Neural crest cell (in vitro differentiated cells): ENCODE data around the gene MISP3. TPM values are rescaled to one million over a fixed set of nuclear protein-coding genes. Genes with fewer than 3 reads are reported as not detected.
"Not testable (repeated sequence)": the region's sequence is repeated elsewhere in the genome, so short reads cannot be mapped to it uniquely, and the experiment has no call there.

Experiments used
- DNase-seq: peaks from one replicate; pipeline ENCODE4 v3.0.0; 2021; ENCODE audit warnings: low read depth, mixed read lengths, low spot score
- H3K27ac Mint-ChIP-seq: one replicate; pipeline ENCODE4 v1.8.0; 2021; ENCODE audit warnings: mild to moderate bottlenecking, mixed read lengths; ENCODE audit not compliant: unreplicated experiment
- H3K27me3 Mint-ChIP-seq: 2 replicates; pipeline ENCODE4 v1.8.0; 2021; ENCODE audit warnings: low read depth, mild to moderate bottlenecking, mixed read lengths
- H3K36me3 Mint-ChIP-seq: 2 replicates; pipeline ENCODE4 v1.8.0; 2021; ENCODE audit warnings: low read depth, mild to moderate bottlenecking, mixed read lengths
- H3K4me1 Mint-ChIP-seq: 2 replicates; pipeline ENCODE4 v1.8.0; 2021; ENCODE audit warnings: mixed read lengths
- H3K4me3 Mint-ChIP-seq: one replicate; pipeline ENCODE4 v1.8.0; 2021; ENCODE audit warnings: mild to moderate bottlenecking, mixed read lengths
- H3K9me3 Mint-ChIP-seq: 2 replicates; pipeline ENCODE4 v1.8.0; 2021; ENCODE audit warnings: mixed read lengths
- CTCF ChIP-seq: fragments of 200-600 bp; sonication (generic); conservative IDR thresholded peaks from 2 replicates; pipeline ENCODE4 v1.5.0; 2021; ENCODE audit warnings: antibody characterized with exemption, mild to moderate bottlenecking
- total RNA-seq: library from RNA; stranded (reverse); gene quantifications from 2 replicates; pipeline ENCODE4 v1.2.1, GENCODE V29; 2021

Gene MISP3
- total RNA-seq, 1 donor from 2014 or later, result 0.98 TPM

- peaks cover 6% of the 10 kb centered on the region for H3K4me1 Mint-ChIP-seq
- TF ChIP-seq CTCF, result no peak
- H3K4me3 Mint-ChIP-seq, result peak overlapping the region; percentile 82
- peaks cover 21% of the 10 kb centered on the region for H3K27me3 Mint-ChIP-seq
- H3K9me3 Mint-ChIP-seq, result no peaks in the 10 kb centered on the region
- no peak for DNase-seq
- H3K27ac Mint-ChIP-seq, result no peak overlapping the region
- H3K36me3 Mint-ChIP-seq, result no peaks in the 10 kb centered on the region
Measured at GRCh38 chr19:14030997-14031718, 41.4 kb upstream of the MISP3 start.

GRCh38 chr19:14031719-14032480 is 40.7 kb upstream of the MISP3 start, which contains the start of gene IL27RA:
TSS of gene IL27RA (plus strand) at chr19:14031762. CDS start at chr19:14031873, 111 bp downstream.
- peaks cover 21% of the 10 kb centered on the region for H3K27me3 Mint-ChIP-seq
- peaks cover 6% of the 10 kb centered on the region for H3K4me1 Mint-ChIP-seq
- no peak within 1 kb of the TSS for H3K27ac Mint-ChIP-seq
- peak; percentile 65 for TF ChIP-seq CTCF
- H3K9me3 Mint-ChIP-seq, result no peaks in the 10 kb centered on the region
- peak within 1 kb of the TSS; percentile 82 for H3K4me3 Mint-ChIP-seq
- peak; percentile 48 for DNase-seq
- H3K36me3 Mint-ChIP-seq, result no peaks in the 10 kb centered on the region

- no peak for TF ChIP-seq CTCF
- no peak overlapping the region for H3K4me3 Mint-ChIP-seq
Measured at GRCh38 chr19:14033946-14034345, 38.6 kb upstream of the MISP3 start.

GRCh38 chr19:14035159-14035558 is 37.4 kb upstream of the MISP3 start:
- peak; percentile 29 for TF ChIP-seq CTCF
- H3K4me3 Mint-ChIP-seq, DNase-seq, H3K27ac Mint-ChIP-seq, H3K4me1 Mint-ChIP-seq, H3K36me3 Mint-ChIP-seq, H3K9me3 Mint-ChIP-seq, H3K27me3 Mint-ChIP-seq: not testable (repeated sequence)

More at GRCh38 chr19:14033946-14034345, 38.6 kb upstream of the MISP3 start:
- Mint-ChIP-seq H3K4me1 (peaks cover 6% of the 10 kb centered on the region), H3K27me3 (peaks cover 13% of the 10 kb centered on the region), H3K27ac (no peak overlapping the region), H3K36me3 (no peaks in the 10 kb centered on the region), H3K9me3 (no peaks in the 10 kb centered on the region)
- DNase-seq, result no peak

GRCh38 chr19:14035706-14036105 is 36.9 kb upstream of the MISP3 start:
- H3K36me3 Mint-ChIP-seq, result no peaks in the 10 kb centered on the region
- H3K9me3 Mint-ChIP-seq, result no peaks in the 10 kb centered on the region
- no peak overlapping the region for H3K4me3 Mint-ChIP-seq
- H3K27me3 Mint-ChIP-seq, result peaks cover 7% of the 10 kb centered on the region
- no peak overlapping the region for H3K27ac Mint-ChIP-seq
- TF ChIP-seq CTCF, result no peak
- H3K4me1 Mint-ChIP-seq, result peaks cover 6% of the 10 kb centered on the region
- DNase-seq, result no peak
